NCI-H187 (cell line): ENCODE data around the gene STK32A.

Experiments used
- DNase-seq, 2 experiments: peaks; one replicate each; lab custom pipeline; 2025; lab: John Stamatoyannopoulos, UW

The STK32A gene

GRCh38 chr5:147391781-147392180 is 157.0 kb downstream of the STK32A start:
- DNase-seq: no peak

- DNase-seq: no peak
These were observed 159.2 kb downstream of the STK32A start for GRCh38 chr5:147393874-147394672.

- no peak for DNase-seq
These were observed 161.4 kb downstream of the STK32A start for GRCh38 chr5:147396070-147396823.

GRCh38 chr5:147397616-147398015 is 162.8 kb downstream of the STK32A start:
- no peak for DNase-seq

- DNase-seq: no peak
These were observed 164.0 kb downstream of the STK32A start for GRCh38 chr5:147398860-147399259.

GRCh38 chr5:147400126-147400809 is 165.4 kb downstream of the STK32A start:
- no peak for DNase-seq

- no peak for DNase-seq
These were observed 166.1 kb downstream of the STK32A start for GRCh38 chr5:147400881-147401280.

- DNase-seq: no peak
These were observed 169.1 kb downstream of the STK32A start for GRCh38 chr5:147403651-147404640.

GRCh38 chr5:147404706-147405105 is 169.9 kb downstream of the STK32A start:
- no peak for DNase-seq

GRCh38 chr5:147406636-147407035 is 171.8 kb downstream of the STK32A start:
- no peak for DNase-seq

GRCh38 chr5:147407094-147407681 is 172.4 kb downstream of the STK32A start:
- DNase-seq: no peak

GRCh38 chr5:147408980-147409379 is 174.2 kb downstream of the STK32A start:
- no peak for DNase-seq

GRCh38 chr5:147410496-147411358 is 175.9 kb downstream of the STK32A start:
- DNase-seq: no peak

- DNase-seq: no peak
These were observed 176.8 kb downstream of the STK32A start for GRCh38 chr5:147411359-147412319.

GRCh38 chr5:147412561-147412960 is 177.7 kb downstream of the STK32A start:
- no peak for DNase-seq

GRCh38 chr5:147413266-147413665 is 178.4 kb downstream of the STK32A start:
- DNase-seq: no peak

GRCh38 chr5:147415651-147416050 is 180.8 kb downstream of the STK32A start:
- no peak for DNase-seq

- DNase-seq: peak; percentile 38 to 76
These were observed 182.4 kb downstream of the STK32A start for GRCh38 chr5:147417135-147417813.
